ENCODE measurements around the gene TRH.

Gene TRH, protein sequence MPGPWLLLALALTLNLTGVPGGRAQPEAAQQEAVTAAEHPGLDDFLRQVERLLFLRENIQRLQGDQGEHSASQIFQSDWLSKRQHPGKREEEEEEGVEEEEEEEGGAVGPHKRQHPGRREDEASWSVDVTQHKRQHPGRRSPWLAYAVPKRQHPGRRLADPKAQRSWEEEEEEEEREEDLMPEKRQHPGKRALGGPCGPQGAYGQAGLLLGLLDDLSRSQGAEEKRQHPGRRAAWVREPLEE

DNA sequence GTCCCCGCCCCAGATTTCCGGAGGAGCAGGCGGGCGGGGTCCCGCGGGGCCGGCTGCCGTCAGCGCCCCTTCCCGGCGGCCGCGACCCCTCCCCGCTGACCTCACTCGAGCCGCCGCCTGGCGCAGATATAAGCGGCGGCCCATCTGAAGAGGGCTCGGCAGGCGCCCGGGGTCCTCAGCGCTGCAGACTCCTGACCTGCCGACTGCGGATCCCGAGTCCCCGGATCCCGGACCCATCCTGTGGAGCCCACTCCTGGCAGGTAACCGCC, at the start of gene TRH:
Gene TRH (plus strand): TSS at position 157 of the 269 bp plus-strand sequence. CDS start 1,097 bp downstream, outside the sequence.
- CTCF ChIA-PET = interaction anchor here (1.7 to 1.8 kb wide), 2 partner anchors 11 to 32 kb away, joined by 3 to 4 read pairs; no protein-coding TSS in a partner anchor
- POLR2A ChIA-PET = no interaction called here
- DNase-seq (ENCODE audit: extremely low spot score) = no peak
- TF ChIP-seq, protein P1, sequence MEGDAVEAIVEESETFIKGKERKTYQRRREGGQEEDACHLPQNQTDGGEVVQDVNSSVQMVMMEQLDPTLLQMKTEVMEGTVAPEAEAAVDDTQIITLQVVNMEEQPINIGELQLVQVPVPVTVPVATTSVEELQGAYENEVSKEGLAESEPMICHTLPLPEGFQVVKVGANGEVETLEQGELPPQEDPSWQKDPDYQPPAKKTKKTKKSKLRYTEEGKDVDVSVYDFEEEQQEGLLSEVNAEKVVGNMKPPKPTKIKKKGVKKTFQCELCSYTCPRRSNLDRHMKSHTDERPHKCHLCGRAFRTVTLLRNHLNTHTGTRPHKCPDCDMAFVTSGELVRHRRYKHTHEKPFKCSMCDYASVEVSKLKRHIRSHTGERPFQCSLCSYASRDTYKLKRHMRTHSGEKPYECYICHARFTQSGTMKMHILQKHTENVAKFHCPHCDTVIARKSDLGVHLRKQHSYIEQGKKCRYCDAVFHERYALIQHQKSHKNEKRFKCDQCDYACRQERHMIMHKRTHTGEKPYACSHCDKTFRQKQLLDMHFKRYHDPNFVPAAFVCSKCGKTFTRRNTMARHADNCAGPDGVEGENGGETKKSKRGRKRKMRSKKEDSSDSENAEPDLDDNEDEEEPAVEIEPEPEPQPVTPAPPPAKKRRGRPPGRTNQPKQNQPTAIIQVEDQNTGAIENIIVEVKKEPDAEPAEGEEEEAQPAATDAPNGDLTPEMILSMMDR (IDR thresholded peaks at IDR 0.05; ENCODE audit: control extremely low read depth, extremely low read depth, low read depth, missing control alignments) = no peak

DNA sequence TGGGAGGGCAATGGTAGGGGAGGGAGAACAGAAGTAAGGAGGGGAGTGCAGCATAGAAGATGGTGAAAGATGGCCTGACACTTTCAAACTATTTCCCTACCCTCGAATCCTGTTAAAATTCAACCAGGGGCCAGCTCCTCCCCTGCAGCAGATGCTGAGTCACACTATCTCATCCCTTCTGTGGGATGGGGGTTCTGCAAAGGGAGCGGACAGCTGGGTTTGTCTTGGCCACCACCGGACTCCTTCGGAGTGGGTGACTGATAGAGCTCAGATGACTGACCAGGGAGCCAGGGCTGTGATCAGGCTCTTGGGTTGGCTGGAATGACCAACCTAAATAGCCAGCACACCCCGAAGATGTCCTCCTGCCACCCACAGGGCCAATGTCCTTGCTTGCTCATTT, 47.4 kb upstream of the TRH start:
- POLR2A ChIA-PET = no interaction called here
- CTCF ChIA-PET = interaction anchor here (0.9 to 4.3 kb wide), 3 partner anchors 11 to 15 kb away, joined by 3 to 22 read pairs (median 4); no protein-coding TSS in a partner anchor
- no peak for DNase-seq (ENCODE audit: extremely low spot score)
- TF ChIP-seq, protein P1 (IDR thresholded peaks at IDR 0.05; ENCODE audit: control extremely low read depth, extremely low read depth, low read depth, missing control alignments) = no peak

DNA sequence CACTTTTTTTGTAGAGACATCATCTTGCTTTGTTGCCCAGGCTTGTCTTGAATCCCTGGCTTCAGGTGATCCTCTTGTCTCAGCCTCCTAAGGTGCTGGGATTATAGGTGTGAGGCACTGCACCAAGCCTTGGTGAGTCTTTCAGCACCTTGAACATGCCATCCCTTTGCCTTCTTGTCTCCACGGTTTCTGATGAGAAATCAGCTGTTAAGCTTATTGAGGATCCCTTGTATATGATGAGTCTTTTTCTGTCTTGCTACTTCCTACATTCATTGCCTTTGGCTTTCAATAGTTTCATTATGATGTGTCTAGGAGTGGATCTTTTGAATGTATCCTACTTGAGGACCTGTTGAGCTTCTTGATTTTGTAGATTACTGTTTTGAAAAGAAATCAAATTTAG, 45.1 kb upstream of the TRH start:
- CTCF ChIA-PET = interaction anchor here (0.8 to 4.3 kb wide), 4 partner anchors 9 to 419 kb away, joined by 3 to 22 read pairs (median 3); no protein-coding TSS in a partner anchor
- POLR2A ChIA-PET = no interaction called here
- DNase-seq (ENCODE audit: extremely low spot score) = no peak
- TF ChIP-seq, protein P1 (IDR thresholded peaks at IDR 0.05; ENCODE audit: control extremely low read depth, extremely low read depth, low read depth, missing control alignments) = no peak

GRCh38 chr3:129933471-129933870, 41.0 kb upstream of the TRH start:
- no peak for DNase-seq (ENCODE audit: extremely low spot score)
- ChIA-PET CTCF (interaction anchor here (0.8 to 2.0 kb wide), 23 partner anchors 9 to 603 kb away, joined by 3 to 14 read pairs (median 4); no protein-coding TSS in a partner anchor), POLR2A (no interaction called here)
- TF ChIP-seq, protein P1 (IDR thresholded peaks at IDR 0.05; ENCODE audit: control extremely low read depth, extremely low read depth, low read depth, missing control alignments) = no peak

DNA sequence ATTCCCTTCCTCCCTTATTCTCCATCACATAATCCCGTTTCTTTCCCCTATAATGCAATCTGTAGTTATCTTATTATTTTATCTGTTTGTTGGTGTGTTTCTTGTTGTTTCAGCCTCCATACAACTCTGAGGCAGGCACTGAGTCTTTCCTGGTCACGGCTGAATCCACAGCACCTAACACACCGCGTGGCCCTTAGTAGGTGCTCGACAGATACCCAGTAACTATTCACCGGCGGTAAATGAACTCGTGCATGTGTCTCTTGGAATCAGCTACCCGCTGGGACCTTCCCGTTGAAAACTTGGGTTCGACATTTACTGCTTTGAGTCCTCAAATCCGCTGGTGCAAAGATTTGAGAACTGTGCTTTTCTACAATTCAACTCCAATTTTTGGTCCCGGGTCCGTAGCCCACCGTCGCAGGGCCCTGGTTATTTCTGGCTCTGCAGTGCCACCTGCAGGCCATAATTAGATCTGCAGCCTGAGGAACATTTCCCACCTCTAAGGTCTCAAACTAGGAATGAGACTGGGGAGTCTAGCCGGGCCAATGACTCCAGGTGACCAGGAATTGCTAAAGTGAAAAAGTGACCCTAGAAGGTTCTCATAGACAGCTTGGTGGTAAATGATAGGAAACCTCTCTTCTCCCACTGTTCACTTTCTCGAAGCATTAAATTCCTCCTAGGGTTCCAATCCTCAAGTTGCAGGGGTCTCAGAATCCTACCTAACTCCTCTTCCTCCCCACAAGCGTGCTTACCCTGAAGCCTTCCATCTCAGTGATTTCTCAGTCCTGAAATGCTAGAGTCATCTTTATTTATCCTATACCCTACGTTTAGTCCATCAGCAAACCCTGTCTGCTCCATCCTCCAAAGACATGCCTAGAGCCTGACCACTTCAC, 40.0 kb upstream of the TRH start:
- TF ChIP-seq, protein P1 (IDR thresholded peaks at IDR 0.05; ENCODE audit: control extremely low read depth, extremely low read depth, low read depth, missing control alignments) = peak; percentile 93
- POLR2A ChIA-PET = no interaction called here
- peak; percentile 59 for DNase-seq (ENCODE audit: extremely low spot score)
- CTCF ChIA-PET = interaction anchor here (0.8 to 2.4 kb wide), 26 partner anchors 9 to 604 kb away, joined by 3 to 14 read pairs (median 4); no protein-coding TSS in a partner anchor

GRCh38 chr3:129936757-129937156, 37.8 kb upstream of the TRH start:
- TF ChIP-seq, protein P1 (IDR thresholded peaks at IDR 0.05; ENCODE audit: control extremely low read depth, extremely low read depth, low read depth, missing control alignments) = no peak
- no peak for DNase-seq (ENCODE audit: extremely low spot score)
- ChIA-PET POLR2A (no interaction called here), CTCF (no interaction called here)
